ENCODE measurements around the gene HSFY2. TPM values are rescaled to one million over a fixed set of nuclear protein-coding genes. Genes with fewer than 3 reads are reported as not detected.
"Not testable (repeated sequence)": the region's sequence is repeated elsewhere in the genome, so short reads cannot be mapped to it uniquely, and the experiment has no call there.

The HSFY2 gene
- under 1 TPM in 1 of 2 donors, not detected in 1; 0.24 TPM for polyA plus RNA-seq

GRCh38 chrY:18773635-18774034 is at the start of gene HSFY2:
HSFY2 (minus strand) TSS chrY:18773735; CDS start chrY:18773618, 117 bp downstream.
- H3K9me3 ChIP-seq (ENCODE audit: control insufficient read depth in 2 of 2, insufficient read depth in 1 of 2, low read depth in 1 of 2, low read length in 1 of 2); H3K4me1 ChIP-seq (ENCODE audit: control insufficient read depth in 2 of 2, insufficient read depth in 2 of 2, low read length in 1 of 2); H3K27me3 ChIP-seq (ENCODE audit: control insufficient read depth in 1 of 2, insufficient read depth in 2 of 2, low read length in 2 of 2); H3K27ac ChIP-seq (ENCODE audit: low read depth in 2 of 2, low read length in 1 of 2); H3K4me3 ChIP-seq (ENCODE audit: low read depth in 1 of 2, low read length in 2 of 2); H3K36me3 ChIP-seq (ENCODE audit: control insufficient read depth in 2 of 2, insufficient read depth in 2 of 2, low read length in 1 of 2): not testable (repeated sequence)
- no CpG with 5 or more reads among the region's 1 CpG for WGBS, 2 donors

- not testable (repeated sequence) for H3K27ac ChIP-seq (ENCODE audit: low read depth in 2 of 2, low read length in 1 of 2); H3K36me3 ChIP-seq (ENCODE audit: control insufficient read depth in 2 of 2, insufficient read depth in 2 of 2, low read length in 1 of 2); H3K9me3 ChIP-seq (ENCODE audit: control insufficient read depth in 2 of 2, insufficient read depth in 1 of 2, low read depth in 1 of 2, low read length in 1 of 2); H3K4me1 ChIP-seq (ENCODE audit: control insufficient read depth in 2 of 2, insufficient read depth in 2 of 2, low read length in 1 of 2); H3K4me3 ChIP-seq (ENCODE audit: low read depth in 1 of 2, low read length in 2 of 2); H3K27me3 ChIP-seq (ENCODE audit: control insufficient read depth in 1 of 2, insufficient read depth in 2 of 2, low read length in 2 of 2)
- WGBS, 2 donors, result no CpG with 5 or more reads among the region's 5 CpGs
Observed at GRCh38 chrY:18815751-18816150, 42.2 kb upstream of the HSFY2 start.

DNA sequence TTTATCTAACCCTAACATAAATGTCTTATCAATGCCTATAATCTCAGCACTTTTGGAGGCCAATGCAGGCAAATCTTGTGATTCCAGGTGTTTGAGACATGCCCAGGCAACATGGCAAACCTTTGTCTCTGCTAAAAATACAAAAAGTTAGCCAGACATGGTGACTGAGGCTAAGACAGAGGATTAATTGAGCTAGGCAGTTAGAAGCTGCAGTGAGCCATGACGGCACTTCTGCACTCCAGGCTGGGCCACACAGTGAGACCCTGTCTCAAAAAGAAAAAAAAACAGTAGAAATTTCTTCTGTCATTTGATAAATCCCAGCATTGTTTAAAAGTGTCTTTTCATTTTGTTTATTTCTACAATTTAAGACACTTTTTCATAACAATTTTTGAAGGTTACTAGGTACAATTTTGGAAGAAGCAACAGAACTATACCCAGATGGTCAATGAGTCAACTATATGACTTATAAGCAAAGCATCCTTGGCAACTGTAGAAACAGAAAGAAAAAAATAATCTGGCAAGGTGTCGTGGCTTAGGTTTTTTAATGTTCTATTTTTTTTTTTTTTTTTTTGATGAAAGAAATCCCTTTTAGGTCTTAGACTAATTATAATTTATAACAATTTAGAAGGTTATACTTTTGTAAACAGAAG is 15.3 kb upstream of the HSFY2 start:
- not testable (repeated sequence) for H3K9me3 ChIP-seq (ENCODE audit: control insufficient read depth in 2 of 2, insufficient read depth in 1 of 2, low read depth in 1 of 2, low read length in 1 of 2); H3K36me3 ChIP-seq (ENCODE audit: control insufficient read depth in 2 of 2, insufficient read depth in 2 of 2, low read length in 1 of 2); H3K4me3 ChIP-seq (ENCODE audit: low read depth in 1 of 2, low read length in 2 of 2); H3K27ac ChIP-seq (ENCODE audit: low read depth in 2 of 2, low read length in 1 of 2); H3K4me1 ChIP-seq (ENCODE audit: control insufficient read depth in 2 of 2, insufficient read depth in 2 of 2, low read length in 1 of 2); H3K27me3 ChIP-seq (ENCODE audit: control insufficient read depth in 1 of 2, insufficient read depth in 2 of 2, low read length in 2 of 2)
- WGBS, 2 donors, result no CpG with 5 or more reads among the region's 2 CpGs

DNA sequence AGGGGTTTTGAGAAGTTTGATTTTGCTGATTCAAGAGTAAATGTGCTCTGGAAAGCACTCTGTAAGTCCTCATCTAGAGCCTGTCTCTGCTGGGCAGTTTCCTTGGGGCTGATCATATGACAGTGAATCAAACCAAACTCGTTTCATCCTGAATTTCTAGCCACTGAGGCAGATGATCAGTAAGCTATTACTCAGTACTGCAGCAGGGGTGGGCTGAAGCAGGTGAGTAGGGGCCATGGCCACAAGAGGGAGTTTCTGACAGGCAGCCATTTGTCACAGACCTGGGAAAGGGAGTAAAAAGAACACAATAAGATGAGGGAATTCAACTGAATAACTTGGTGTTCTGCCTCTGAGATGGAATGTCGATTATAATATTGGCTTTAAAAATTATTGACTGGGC is 19.5 kb downstream of the HSFY2 start:
- no CpG with 5 or more reads among the region's 2 CpGs for WGBS, 2 donors
- H3K27ac ChIP-seq (ENCODE audit: low read depth in 2 of 2, low read length in 1 of 2); H3K27me3 ChIP-seq (ENCODE audit: control insufficient read depth in 1 of 2, insufficient read depth in 2 of 2, low read length in 2 of 2); H3K4me3 ChIP-seq (ENCODE audit: low read depth in 1 of 2, low read length in 2 of 2); H3K9me3 ChIP-seq (ENCODE audit: control insufficient read depth in 2 of 2, insufficient read depth in 1 of 2, low read depth in 1 of 2, low read length in 1 of 2); H3K36me3 ChIP-seq (ENCODE audit: control insufficient read depth in 2 of 2, insufficient read depth in 2 of 2, low read length in 1 of 2); H3K4me1 ChIP-seq (ENCODE audit: control insufficient read depth in 2 of 2, insufficient read depth in 2 of 2, low read length in 1 of 2): not testable (repeated sequence)

DNA sequence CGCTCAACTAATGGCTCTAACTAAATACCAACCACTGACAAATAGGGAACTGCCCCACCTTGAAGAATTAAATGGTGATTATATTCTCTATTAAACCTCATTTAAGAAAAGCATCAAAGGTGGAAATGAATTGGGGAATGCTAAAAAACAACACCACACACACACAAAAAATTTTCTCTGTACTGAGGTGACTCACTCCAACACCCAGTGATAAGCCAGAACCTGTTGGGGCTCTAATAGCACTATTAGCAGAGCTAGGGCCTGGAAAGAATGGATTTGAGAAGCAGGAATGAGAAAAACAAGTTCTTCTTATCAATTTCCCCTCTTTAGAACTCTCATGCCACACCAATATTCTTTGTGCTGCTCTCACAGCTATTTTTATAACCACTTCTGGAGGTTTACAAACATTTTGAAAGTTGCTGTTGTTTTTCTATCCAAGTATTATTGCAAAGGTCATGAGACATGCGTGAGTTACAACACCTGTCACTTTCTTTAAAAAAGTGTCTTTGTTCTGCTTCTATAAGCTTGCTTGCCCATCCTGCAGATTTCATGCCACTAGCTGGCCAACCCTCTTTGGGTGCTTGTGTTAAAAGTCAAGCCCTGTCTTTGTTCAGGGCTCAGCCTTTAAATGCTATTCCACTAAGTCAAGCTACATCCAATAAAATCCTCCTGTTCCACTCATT is 20.3 kb downstream of the HSFY2 start:
- not testable (repeated sequence) for H3K4me3 ChIP-seq (ENCODE audit: low read depth in 1 of 2, low read length in 2 of 2); H3K27me3 ChIP-seq (ENCODE audit: control insufficient read depth in 1 of 2, insufficient read depth in 2 of 2, low read length in 2 of 2); H3K36me3 ChIP-seq (ENCODE audit: control insufficient read depth in 2 of 2, insufficient read depth in 2 of 2, low read length in 1 of 2); H3K9me3 ChIP-seq (ENCODE audit: control insufficient read depth in 2 of 2, insufficient read depth in 1 of 2, low read depth in 1 of 2, low read length in 1 of 2); H3K27ac ChIP-seq (ENCODE audit: low read depth in 2 of 2, low read length in 1 of 2); H3K4me1 ChIP-seq (ENCODE audit: control insufficient read depth in 2 of 2, insufficient read depth in 2 of 2, low read length in 1 of 2)
- no CpG with 5 or more reads among the region's 2 CpGs for WGBS, 2 donors

DNA sequence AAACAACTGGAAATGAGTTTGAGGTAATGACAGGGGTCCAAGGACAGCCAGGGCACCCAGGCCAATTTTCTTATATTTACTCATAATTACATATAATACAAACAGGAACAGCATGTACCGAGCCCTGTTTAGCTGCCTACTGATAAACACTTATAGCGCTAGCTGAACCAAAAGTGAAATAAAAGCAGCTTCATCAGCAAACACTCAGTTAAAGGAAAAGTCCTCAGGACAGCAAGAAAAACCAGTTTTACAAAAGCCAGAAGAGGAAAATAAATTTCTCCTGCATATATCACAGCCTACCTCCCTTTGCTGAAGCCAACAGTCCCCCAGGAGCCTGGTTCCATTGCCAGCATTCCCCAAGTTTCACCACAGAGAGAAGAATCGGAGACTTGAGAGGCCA is 49.8 kb downstream of the HSFY2 start:
- H3K4me3 ChIP-seq (ENCODE audit: low read depth in 1 of 2, low read length in 2 of 2); H3K36me3 ChIP-seq (ENCODE audit: control insufficient read depth in 2 of 2, insufficient read depth in 2 of 2, low read length in 1 of 2); H3K9me3 ChIP-seq (ENCODE audit: control insufficient read depth in 2 of 2, insufficient read depth in 1 of 2, low read depth in 1 of 2, low read length in 1 of 2); H3K4me1 ChIP-seq (ENCODE audit: control insufficient read depth in 2 of 2, insufficient read depth in 2 of 2, low read length in 1 of 2); H3K27ac ChIP-seq (ENCODE audit: low read depth in 2 of 2, low read length in 1 of 2); H3K27me3 ChIP-seq (ENCODE audit: control insufficient read depth in 1 of 2, insufficient read depth in 2 of 2, low read length in 2 of 2): not testable (repeated sequence)
- WGBS, 2 donors, result no CpG with 5 or more reads among the region's 3 CpGs

Other genes with a start within 250 kb of the HSFY2 start
- under 1 TPM in 1 of 2 donors, not detected in 1; 0.10 TPM for gene HSFY1, start 227.0 kb downstream of the HSFY2 start, polyA plus RNA-seq